Ishikawa (cell line): ENCODE measurements around the gene AP1M2.

Experiments
- CEBPB ChIP-seq: IDR thresholded peaks from 2 replicates; pipeline ENCODE4 v1.6.1; 2012
- CREB1 ChIP-seq: IDR thresholded peaks from 2 replicates; pipeline ENCODE4 v1.6.1; 2012; ENCODE audit warnings: low read depth
- EGR1 ChIP-seq: IDR thresholded peaks from 2 replicates; pipeline ENCODE4 v1.6.1; 2012
- EP300 ChIP-seq: IDR thresholded peaks from 2 replicates; pipeline ENCODE4 v1.6.1; 2012; ENCODE audit warnings: borderline replicate concordance
- FOXM1 ChIP-seq: IDR thresholded peaks from 2 replicates; pipeline ENCODE4 v1.6.1; 2012; ENCODE audit warnings: low read depth, borderline replicate concordance
- MAX ChIP-seq: IDR thresholded peaks from 2 replicates; pipeline ENCODE4 v1.6.1; 2012
- NFIC ChIP-seq: IDR thresholded peaks from 2 replicates; pipeline ENCODE4 v1.6.1; 2012
- RAD21 ChIP-seq: IDR thresholded peaks from 2 replicates; pipeline ENCODE4 v1.6.1; 2012; ENCODE audit warnings: low read depth
- REST ChIP-seq: IDR thresholded peaks from 2 replicates; pipeline ENCODE4 v1.6.1; 2012; ENCODE audit warnings: low read depth, mild to moderate bottlenecking
- TAF1 ChIP-seq: IDR thresholded peaks from 2 replicates; pipeline ENCODE4 v1.6.1; 2012; ENCODE audit warnings: low read depth, mild to moderate bottlenecking
- TCF12 ChIP-seq: IDR thresholded peaks from 2 replicates; pipeline ENCODE4 v1.6.1; 2012; ENCODE audit warnings: low read depth
- TEAD4 ChIP-seq: IDR thresholded peaks from 2 replicates; pipeline ENCODE4 v1.6.1; 2012
- USF1 ChIP-seq: IDR thresholded peaks from 2 replicates; pipeline ENCODE4 v1.6.1; 2012
- YY1 ChIP-seq: IDR thresholded peaks from 2 replicates; pipeline ENCODE4 v1.6.1; 2012; ENCODE audit warnings: low read depth
- ZBTB7A ChIP-seq: IDR thresholded peaks from 2 replicates; pipeline ENCODE4 v1.6.1; 2012; ENCODE audit warnings: low read depth

AP1M2 gene

GRCh38 chr19:10625003-10625761 lies 38.1 kb upstream of the AP1M2 start, which contains the start of gene SLC44A2:
SLC44A2 (plus strand) TSS chr19:10625553; CDS start chr19:10625634, 81 bp downstream.
- TF ChIP-seq TEAD4 (0 out of 2 replicates have a peak, but pooled peaks have one; percentile 54), MAX (peak; percentile 79), ZBTB7A (peak; percentile 100), USF1 (peak; percentile 39; the same call in 1 of the 2 replicates), RAD21 (no peak; the same call in 1 of the 2 replicates), NFIC (peak; percentile 98), CEBPB (peak; percentile 31; the same call in 1 of the 2 replicates), TCF12 (peak; percentile 96), FOXM1 (peak; percentile 67; the same call in 1 of the 2 replicates), EGR1 (peak; percentile 46; the same call in 1 of the 2 replicates), TAF1 (peak; percentile 73), EP300 (peak; percentile 86), CREB1 (no peak), YY1 (peak; percentile 64), REST (no peak)

- TF ChIP-seq YY1 (no peak), TCF12 (no peak), CREB1 (no peak), MAX (no peak), EGR1 (no peak), CEBPB (no peak), RAD21 (no peak), NFIC (no peak), REST (no peak), EP300 (no peak), TEAD4 (no peak), ZBTB7A (no peak), USF1 (no peak)
Observed at GRCh38 chr19:10624585-10624984, 37.5 kb upstream of the AP1M2 start.

GRCh38 chr19:10621966-10622365 lies 34.9 kb upstream of the AP1M2 start:
- TF ChIP-seq CEBPB (no peak), USF1 (no peak), EGR1 (no peak), NFIC (no peak), CREB1 (no peak), TEAD4 (no peak), RAD21 (no peak), ZBTB7A (no peak), EP300 (no peak), REST (no peak), MAX (no peak), YY1 (no peak), TCF12 (no peak), FOXM1 (no peak)
